Transverse colon (tissue), 3 donors: ENCODE data around the gene CADM2.

Source experiments
- CTCF ChIP-seq, 5 experiments: fragments of 200-600 bp in 3 of 5; fragments of 450-650 bp in 2 of 5; sonication (generic) in 3 of 5; IDR thresholded peaks; 1 replicate in 2 of 5; 2 replicates in 3 of 5; pipeline ENCODE4 v1.5.1; 2016 to 2017; ENCODE audit warnings: antibody characterized with exemption in 5 of 5, inconsistent platforms in 3 of 5, mild to moderate bottlenecking in 2 of 5, moderate library complexity in 1 of 5
- POLR2A ChIP-seq: fragments of 450-650 bp; IDR thresholded peaks from one replicate; pipeline ENCODE4 v1.6.1; 2016; ENCODE audit warnings: antibody characterized with exemption, mild to moderate bottlenecking, moderate library complexity

- TF ChIP-seq CTCF (IDR thresholded peaks at IDR 0.05) (no peak), POLR2A (no peak)
Measured at GRCh38 chr3:85337895-85338294, 379.1 kb downstream of the CADM2 start.
